ENCODE results near the gene LTA.
A peak's percentile ranks its signal among the peaks of the same experiment; 100 is the strongest.

Gene LTA

GRCh38 chr6:31541658-31542521 is 30.2 kb upstream of the LTA start, which contains the start of gene DDX39B:
Gene DDX39B (minus strand): TSS chr6:31542003. CDS start chr6:31540532, 1,471 bp downstream.
- peak; percentile 89 for DNase-seq (ENCODE audit: low read depth)

GRCh38 chr6:31543639-31544038 is 28.4 kb upstream of the LTA start:
- no peak for DNase-seq (ENCODE audit: low read depth)

- no peak for DNase-seq (ENCODE audit: low read depth)
Observed at GRCh38 chr6:31544676-31545075, 27.4 kb upstream of the LTA start.

GRCh38 chr6:31545291-31545690 is 26.8 kb upstream of the LTA start:
- DNase-seq (ENCODE audit: low read depth), result no peak

- peak; percentile 88 for DNase-seq (ENCODE audit: low read depth)
Observed at GRCh38 chr6:31546339-31546957, 25.6 kb upstream of the LTA start, which contains the start of gene ATP6V1G2. Gene ATP6V1G2 (minus strand): TSS chr6:31546608. CDS start chr6:31546559, 49 bp downstream.

- peak; percentile 90 for DNase-seq (ENCODE audit: low read depth)
Observed at GRCh38 chr6:31546958-31547726, 24.9 kb upstream of the LTA start, which contains the start of gene NFKBIL1. Gene NFKBIL1 (plus strand): TSS chr6:31547608. CDS start chr6:31547695, 87 bp downstream.

GRCh38 chr6:31547727-31548543 is 24.2 kb upstream of the LTA start:
- DNase-seq (ENCODE audit: low read depth), result no peak

- no peak for DNase-seq (ENCODE audit: low read depth)
Observed at GRCh38 chr6:31548544-31548873, 23.6 kb upstream of the LTA start.

- peak; percentile 51 for DNase-seq (ENCODE audit: low read depth)
Observed at GRCh38 chr6:31551371-31551770, 20.7 kb upstream of the LTA start.

- no peak for DNase-seq (ENCODE audit: low read depth)
Observed at GRCh38 chr6:31556307-31556706, 15.8 kb upstream of the LTA start.

GRCh38 chr6:31557443-31558317 is 14.4 kb upstream of the LTA start:
- no peak for DNase-seq (ENCODE audit: low read depth)

GRCh38 chr6:31558318-31558625 is 13.8 kb upstream of the LTA start:
- DNase-seq (ENCODE audit: low read depth), result no peak

- DNase-seq (ENCODE audit: low read depth), result peak; percentile 63
Observed at GRCh38 chr6:31558631-31559500, 13.2 kb upstream of the LTA start.

GRCh38 chr6:31559606-31559957 is 12.5 kb upstream of the LTA start:
- no peak for DNase-seq (ENCODE audit: low read depth)

GRCh38 chr6:31559958-31560696 is 12.0 kb upstream of the LTA start:
- DNase-seq (ENCODE audit: low read depth), result no peak

GRCh38 chr6:31560697-31561058 is 11.4 kb upstream of the LTA start:
- DNase-seq (ENCODE audit: low read depth), result no peak

GRCh38 chr6:31567531-31568370 is 4.3 kb upstream of the LTA start:
- DNase-seq (ENCODE audit: low read depth), result no peak

- DNase-seq (ENCODE audit: low read depth), result no peak
Observed at GRCh38 chr6:31568537-31568961, 3.5 kb upstream of the LTA start.
